Kidney epithelial cell (primary cell): Measurements from ENCODE around the gene PLXND1. TPM values are rescaled to one million over a fixed set of nuclear protein-coding genes. Genes with fewer than 3 reads are reported as not detected.
"Not testable (repeated sequence)": the region's sequence is repeated elsewhere in the genome, so short reads cannot be mapped to it uniquely, and the experiment has no call there.

Source experiments
- DNase-seq: peaks from one replicate; pipeline ENCODE4 v3.0.0-alpha.2; 2010; ENCODE audit warnings: low read depth
- H3K27me3 ChIP-seq: 2 replicates; pipeline ENCODE4 v1.6.0; 2011; ENCODE audit warnings: low read length; ENCODE audit not compliant: control insufficient read depth, insufficient read depth
- H3K36me3 ChIP-seq: 2 replicates; pipeline ENCODE4 v1.5.1; 2011; ENCODE audit warnings: low read length; ENCODE audit not compliant: control insufficient read depth, insufficient read depth
- H3K4me3 ChIP-seq: 2 replicates; pipeline ENCODE4 v1.5.1; 2011; ENCODE audit warnings: low read depth, mild to moderate bottlenecking, control low read depth, low read length
- total RNA-seq: library from RNA; depleted of rRNA; stranded (reverse); fragments of >200 nt; gene quantifications from 2 replicates; pipeline ENCODE4 v1.2.3, GENCODE V29; 2015
- TF ChIP-seq, protein P1 (sequence below): IDR thresholded peaks from 2 replicates; pipeline ENCODE4 v1.5.1; 2011; ENCODE audit warnings: mild to moderate bottlenecking, moderate library complexity, low read length, control low read depth, inconsistent platforms; ENCODE audit not compliant: insufficient read depth, poor library complexity, severe bottlenecking

PLXND1 gene
- total RNA-seq, 1 donor from 2014 or later = 103 TPM

DNA sequence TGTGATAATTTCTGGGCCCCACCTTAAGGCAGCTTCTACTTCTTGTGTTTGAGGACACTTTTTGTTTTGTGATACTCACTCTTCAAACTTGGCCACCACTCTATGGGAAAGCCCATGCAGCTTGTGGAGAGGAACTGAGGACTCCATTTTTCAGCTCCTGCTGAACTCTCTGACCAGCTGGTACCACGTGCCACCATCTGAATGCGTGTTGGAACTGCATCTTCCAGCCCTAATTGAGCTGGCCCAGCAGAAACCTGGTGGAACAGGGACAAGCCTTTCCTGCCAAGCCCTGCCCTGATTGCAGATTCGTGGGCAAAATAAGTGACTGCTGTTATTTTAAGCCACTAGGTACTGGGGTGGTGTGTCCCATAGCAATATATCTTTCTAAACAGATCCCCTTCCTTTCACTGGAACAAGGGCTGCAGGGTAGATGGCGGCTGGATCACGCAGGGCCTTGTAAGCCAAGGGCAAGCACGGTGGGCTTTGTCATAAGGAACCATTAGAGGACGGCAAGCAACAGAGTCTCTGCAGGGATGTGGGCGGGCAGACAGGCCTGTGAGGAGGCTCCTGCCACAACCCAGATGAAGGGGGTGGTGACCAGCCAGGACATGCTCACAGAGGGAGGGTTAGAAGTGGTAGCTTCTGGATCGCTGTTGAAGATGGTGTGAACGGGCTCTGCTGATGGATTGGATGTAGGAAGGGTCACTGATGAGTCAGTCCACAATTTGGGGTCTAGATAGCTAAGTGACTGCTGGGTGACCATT is 54.0 kb downstream of the PLXND1 start:
- TF ChIP-seq, protein P1, sequence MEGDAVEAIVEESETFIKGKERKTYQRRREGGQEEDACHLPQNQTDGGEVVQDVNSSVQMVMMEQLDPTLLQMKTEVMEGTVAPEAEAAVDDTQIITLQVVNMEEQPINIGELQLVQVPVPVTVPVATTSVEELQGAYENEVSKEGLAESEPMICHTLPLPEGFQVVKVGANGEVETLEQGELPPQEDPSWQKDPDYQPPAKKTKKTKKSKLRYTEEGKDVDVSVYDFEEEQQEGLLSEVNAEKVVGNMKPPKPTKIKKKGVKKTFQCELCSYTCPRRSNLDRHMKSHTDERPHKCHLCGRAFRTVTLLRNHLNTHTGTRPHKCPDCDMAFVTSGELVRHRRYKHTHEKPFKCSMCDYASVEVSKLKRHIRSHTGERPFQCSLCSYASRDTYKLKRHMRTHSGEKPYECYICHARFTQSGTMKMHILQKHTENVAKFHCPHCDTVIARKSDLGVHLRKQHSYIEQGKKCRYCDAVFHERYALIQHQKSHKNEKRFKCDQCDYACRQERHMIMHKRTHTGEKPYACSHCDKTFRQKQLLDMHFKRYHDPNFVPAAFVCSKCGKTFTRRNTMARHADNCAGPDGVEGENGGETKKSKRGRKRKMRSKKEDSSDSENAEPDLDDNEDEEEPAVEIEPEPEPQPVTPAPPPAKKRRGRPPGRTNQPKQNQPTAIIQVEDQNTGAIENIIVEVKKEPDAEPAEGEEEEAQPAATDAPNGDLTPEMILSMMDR = no peak
- Histone ChIP-seq H3K36me3 (no peaks in the 10 kb centered on the region), H3K4me3 (no peak overlapping the region), H3K27me3 (no peaks in the 10 kb centered on the region)
- no peak for DNase-seq

GRCh38 chr3:129549805-129550204 is 56.7 kb downstream of the PLXND1 start:
- H3K36me3 ChIP-seq = no peaks in the 10 kb centered on the region
- no peaks in the 10 kb centered on the region for H3K27me3 ChIP-seq
- TF ChIP-seq, protein P1 = no peak
- no peak for DNase-seq
- H3K4me3 ChIP-seq = no peak overlapping the region

DNA sequence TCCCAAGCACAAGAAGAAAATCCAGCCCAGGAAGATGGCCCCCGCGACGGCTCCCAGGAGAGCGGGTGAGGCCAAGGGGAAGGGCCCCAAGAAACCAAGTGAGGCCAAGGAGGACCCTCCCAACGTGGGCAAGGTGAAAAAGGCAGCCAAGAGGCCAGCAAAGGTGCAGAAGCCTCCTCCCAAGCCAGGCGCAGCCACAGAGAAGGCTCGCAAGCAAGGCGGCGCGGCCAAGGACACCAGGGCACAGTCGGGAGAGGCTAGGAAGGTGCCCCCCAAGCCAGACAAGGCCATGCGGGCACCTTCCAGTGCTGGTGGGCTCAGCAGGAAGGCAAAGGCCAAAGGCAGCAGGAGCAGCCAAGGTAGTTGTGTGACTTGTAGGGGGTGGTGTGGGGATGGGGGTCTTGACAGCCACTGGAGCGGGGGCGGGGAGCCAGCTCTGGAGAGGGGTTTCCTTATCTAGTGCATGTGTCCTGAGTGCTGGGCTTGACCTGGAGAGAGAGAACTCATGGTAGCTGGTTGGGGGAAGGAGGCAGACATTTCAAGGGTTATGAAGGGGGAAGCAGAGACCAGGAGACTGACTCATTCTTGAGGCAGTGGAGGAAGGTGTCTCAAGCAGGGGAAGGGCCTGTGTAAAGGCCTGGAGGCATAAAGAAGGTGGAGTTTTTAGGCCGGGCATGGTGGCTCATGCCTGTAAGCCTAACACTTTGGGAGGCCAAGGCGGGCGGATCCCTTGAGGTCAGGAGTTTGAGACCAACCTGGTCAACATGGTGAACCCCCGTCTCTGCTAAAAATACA is 57.3 kb downstream of the PLXND1 start:
- DNase-seq = no peak
- no peaks in the 10 kb centered on the region for H3K27me3 ChIP-seq
- TF ChIP-seq, protein P1 = no peak
- H3K36me3 ChIP-seq = no peaks in the 10 kb centered on the region
- no peak overlapping the region for H3K4me3 ChIP-seq

- Histone ChIP-seq H3K4me3 (no peak overlapping the region), H3K36me3 (no peaks in the 10 kb centered on the region), H3K27me3 (no peaks in the 10 kb centered on the region)
- TF ChIP-seq, protein P1 = no peak
- no peak for DNase-seq
These were observed 58.1 kb downstream of the PLXND1 start for GRCh38 chr3:129548104-129548965.

DNA sequence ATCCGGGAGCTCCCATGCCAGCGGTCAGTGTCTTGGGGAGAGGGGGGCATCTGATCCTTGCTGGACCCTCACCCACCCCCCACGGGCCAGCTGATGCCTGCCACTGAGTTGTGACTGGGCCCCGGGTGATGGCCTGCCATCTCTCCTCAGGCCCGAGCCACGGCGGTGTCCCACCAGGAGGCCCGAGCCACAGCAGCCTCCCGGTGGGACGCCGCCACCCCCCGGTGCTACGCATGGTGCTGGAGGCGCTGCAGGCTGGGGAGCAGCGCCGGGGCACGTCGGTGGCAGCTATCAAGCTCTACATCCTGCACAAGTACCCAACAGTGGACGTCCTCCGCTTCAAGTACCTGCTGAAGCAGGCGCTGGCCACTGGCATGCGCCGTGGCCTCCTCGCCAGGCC is 59.2 kb downstream of the PLXND1 start:
- TF ChIP-seq, protein P1 = no peak
- Histone ChIP-seq H3K4me3 (no peak overlapping the region), H3K27me3 (no peaks in the 10 kb centered on the region), H3K36me3 (no peaks in the 10 kb centered on the region)
- DNase-seq = no peak

- not testable (repeated sequence) for DNase-seq, H3K4me3 ChIP-seq, H3K36me3 ChIP-seq, H3K27me3 ChIP-seq
These were observed 60.5 kb downstream of the PLXND1 start for GRCh38 chr3:129545951-129546350.
